Measurements from ENCODE around the gene OOSP3. TPM values are rescaled to one million over a fixed set of nuclear protein-coding genes. Genes with fewer than 3 reads are reported as not detected.

Gene OOSP3
- total RNA-seq, 1 donor from 2014 or later = not detected

DNA sequence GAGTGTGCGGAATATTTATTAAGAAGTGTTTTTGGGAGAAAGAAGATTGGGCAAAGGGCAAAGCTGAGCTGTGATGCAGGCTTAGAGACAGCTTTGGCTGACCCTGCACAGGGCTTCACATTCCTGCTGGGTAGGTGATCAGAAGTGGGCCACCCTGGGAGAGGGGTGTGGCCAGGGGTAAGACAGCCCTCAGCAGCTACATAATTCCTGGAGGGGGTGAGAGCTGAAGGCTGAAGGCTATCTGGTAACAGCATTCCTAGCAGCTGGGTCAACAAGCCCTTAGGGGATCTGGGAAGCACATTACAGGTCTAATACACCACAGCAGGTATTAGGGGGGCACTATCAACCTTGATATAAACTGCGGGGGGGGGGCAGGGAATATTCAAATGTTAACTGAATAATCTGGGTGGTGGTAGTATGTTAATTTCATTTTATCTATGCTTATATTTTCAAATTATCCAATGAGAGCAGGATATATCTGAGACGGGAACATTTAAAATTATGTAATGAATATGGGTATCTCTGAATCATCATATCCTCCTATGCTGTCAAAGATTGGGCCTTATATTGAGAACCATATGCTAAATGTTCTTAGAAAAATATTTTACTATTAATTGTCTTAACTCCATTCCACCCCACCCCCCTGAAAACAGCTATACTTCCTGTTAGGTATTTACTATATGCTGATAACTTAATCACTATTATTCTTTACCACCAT, 65.6 kb downstream of the OOSP3 start:
- FAIRE-seq = no peak
- DNase-seq (ENCODE audit: low spot score in 2 of 2) = no peak

GRCh38 chr11:59944720-59945119, 66.1 kb downstream of the OOSP3 start:
- FAIRE-seq (no peak), DNase-seq (ENCODE audit: low spot score in 2 of 2) (no peak)

Other genes with a start within 250 kb of the OOSP3 start
- 4.5 TPM for gene PATL1, start 209.7 kb upstream of the OOSP3 start, total RNA-seq
- not detected for gene OR10V1, start 164.9 kb upstream of the OOSP3 start, total RNA-seq
- 26.9 TPM for gene STX3, start 123.4 kb upstream of the OOSP3 start, total RNA-seq
- 31.8 TPM for gene MRPL16, start 68.0 kb upstream of the OOSP3 start, total RNA-seq
- not detected for gene CBLIF, start 33.3 kb upstream of the OOSP3 start, total RNA-seq
- gene TCN1, start 12.3 kb upstream of the OOSP3 start, total RNA-seq = not detected
- 0.41 TPM for gene OOSP1, start 59.6 kb downstream of the OOSP3 start, total RNA-seq
- gene OOSP4A, start 85.3 kb downstream of the OOSP3 start, total RNA-seq = not detected
- not detected for gene OOSP4B, start 138.4 kb downstream of the OOSP3 start, total RNA-seq
- not detected for gene OOSP2, start 161.6 kb downstream of the OOSP3 start, total RNA-seq
- gene MS4A3, start 177.9 kb downstream of the OOSP3 start, total RNA-seq = 0.41 TPM
- under 0.01 TPM for gene MS4A2, start 209.9 kb downstream of the OOSP3 start, total RNA-seq

Data from frontal cortex (tissue), 4 donors.